OCI-LY7 (cell line): ENCODE measurements around the gene ALDOA. TPM values are rescaled to one million over a fixed set of nuclear protein-coding genes. Genes with fewer than 3 reads are reported as not detected.

Source experiments
- BruUV-seq: library from RNA; stranded (reverse); fragments of 400-500 nt; replicated peaks from 2 replicates; lab custom pipeline; 2021; lab: Mats Ljungman, UMichigan
- CTCF ChIA-PET: fragments of 300-600 bp; sonication (Branson Sonifier 250); formaldehyde crosslinking; loops from one replicate; lab custom pipeline; 2022; ENCODE audit warnings: antibody characterized with exemption; ENCODE audit not compliant: unreplicated experiment; lab: Charles Lee
- POLR2A ChIA-PET: fragments of 300-600 bp; sonication (Branson Sonifier 250); formaldehyde crosslinking; loops from one replicate; lab custom pipeline; 2022; ENCODE audit warnings: antibody characterized with exemption; lab: Charles Lee
- DNase-seq: peaks from one replicate; pipeline ENCODE4 v3.0.0-alpha.2; 2015; ENCODE audit warnings: low spot score
- H2AFZ ChIP-seq: fragments of 200-600 bp; sonication (generic), shearing (Covaris generic); 2 replicates; pipeline ENCODE4 v1.6.1; 2014; ENCODE audit warnings: mild to moderate bottlenecking, antibody characterized with exemption, low read length, moderate library complexity
- H3K27ac ChIP-seq: fragments of 200-600 bp; sonication (generic); 2 replicates; pipeline ENCODE4 v1.5.1; 2014; ENCODE audit warnings: mixed run types, low read depth, mild to moderate bottlenecking, moderate library complexity, low read length, inconsistent platforms; ENCODE audit not compliant: poor library complexity, severe bottlenecking
- H3K36me3 ChIP-seq: fragments of 200-600 bp; sonication (generic); 2 replicates; pipeline ENCODE4 v1.6.1; 2014; ENCODE audit warnings: mild to moderate bottlenecking, antibody characterized with exemption, low read length, moderate library complexity, mixed read lengths; ENCODE audit not compliant: insufficient read depth
- H3K4me1 ChIP-seq: fragments of 200-600 bp; sonication (generic); 2 replicates; pipeline ENCODE4 v1.5.1; 2014; ENCODE audit warnings: mild to moderate bottlenecking, low read length; ENCODE audit not compliant: insufficient read depth, poor library complexity, severe bottlenecking
- H3K4me2 ChIP-seq: fragments of 200-600 bp; sonication (generic); 2 replicates; pipeline ENCODE4 v1.6.1; 2014; ENCODE audit warnings: mild to moderate bottlenecking, low read length
- H3K4me3 ChIP-seq: fragments of 200-600 bp; sonication (generic); 2 replicates; pipeline ENCODE4 v1.5.1; 2014; ENCODE audit warnings: mild to moderate bottlenecking, low read depth, low read length; ENCODE audit not compliant: poor library complexity, severe bottlenecking
- H3K79me2 ChIP-seq: fragments of 200-600 bp; sonication (generic); 2 replicates; pipeline ENCODE4 v1.6.1; 2016; ENCODE audit warnings: low read depth, mild to moderate bottlenecking, low read length, moderate library complexity, mixed read lengths; ENCODE audit not compliant: insufficient read depth
- H3K9me2 ChIP-seq: fragments of 200-600 bp; sonication (generic); 2 replicates; pipeline ENCODE4 v1.6.1; 2016; ENCODE audit warnings: mild to moderate bottlenecking, low read length, mixed read lengths; ENCODE audit not compliant: insufficient read depth
- H3K9me3 ChIP-seq: fragments of 200-600 bp; sonication (generic); 2 replicates; pipeline ENCODE4 v1.6.1; 2014; ENCODE audit warnings: mild to moderate bottlenecking, mixed run types, low read length, mixed read lengths
- H4K20me1 ChIP-seq: fragments of 200-600 bp; sonication (generic); 2 replicates; pipeline ENCODE4 v1.6.1; 2014; ENCODE audit warnings: mild to moderate bottlenecking, antibody characterized with exemption, low read length, moderate library complexity, mixed read lengths; ENCODE audit not compliant: insufficient read depth
- CTCF ChIP-seq: fragments of 200-600 bp; sonication (generic); conservative IDR thresholded peaks from 2 replicates; pipeline ENCODE4 v1.5.1; 2014; ENCODE audit warnings: mild to moderate bottlenecking, antibody characterized with exemption, low read length, moderate library complexity, mixed read lengths
- EZH2phosphoT487 ChIP-seq: fragments of 200-600 bp; sonication (generic); IDR thresholded peaks from 2 replicates; pipeline ENCODE4 v1.6.1; 2018; ENCODE audit warnings: low read depth, borderline replicate concordance, mild to moderate bottlenecking, mixed run types, antibody characterized with exemption, low read length, moderate library complexity, mixed read lengths
- intact Hi-C: fragments of 100-400 bp; cut with micrococcal nuclease; formaldehyde crosslinking; loops from one replicate; pipeline ENCODE4 v1.10.0; 2022; ENCODE audit not compliant: unreplicated experiment
- total RNA-seq, 2 experiments: library from RNA; depleted of rRNA in 1 of 2; stranded (reverse); fragments of >200 nt in 1 of 2; shearing (Covaris generic) in 1 of 2; gene quantifications; 2 replicates each; pipeline ENCODE4 v1.2.3, GENCODE V29; 2014 to 2022

Gene ALDOA
- total RNA-seq, 2 experiments from 2014 or later = 809 to 1,029 TPM

GRCh38 chr16:30054959-30055553 lies 10.5 kb upstream of the ALDOA start:
- DNase-seq = peak; percentile 63

GRCh38 chr16:30060346-30060745 lies 5.2 kb upstream of the ALDOA start:
- Histone ChIP-seq H4K20me1 (no peaks in the 10 kb centered on the region), H3K9me2 (no peaks in the 10 kb centered on the region), H3K9me3 (no peaks in the 10 kb centered on the region), H3K4me2 (no peak overlapping the region), H3K4me1 (peaks cover 11% of the 10 kb centered on the region), H3K36me3 (no peaks in the 10 kb centered on the region), H3K4me3 (no peak overlapping the region), H3K79me2 (peaks cover 7% of the 10 kb centered on the region; the same call in 1 of the 2 replicates), H3K27ac (no peak overlapping the region), H2AFZ (no peak overlapping the region)
- BruUV-seq = no TSS peak
- TF ChIP-seq CTCF (no peak), EZH2phosphoT487 (no peak)
- no peak for DNase-seq
- ChIA-PET POLR2A (no interaction called here), CTCF (no interaction called here)
- intact Hi-C loops = loop anchor here (10.0 kb wide), 1 partner anchor 294 kb away; the partner anchor contains the start of gene CD2BP2

More at GRCh38 chr16:30054959-30055553, 10.5 kb upstream of the ALDOA start:
- H3K27ac ChIP-seq = no peak overlapping the region
- no peaks in the 10 kb centered on the region for H3K79me2 ChIP-seq
- no peaks in the 10 kb centered on the region for H3K36me3 ChIP-seq
- H3K9me2 ChIP-seq = no peaks in the 10 kb centered on the region
- H3K4me1 ChIP-seq = peaks cover 27% of the 10 kb centered on the region
- no peaks in the 10 kb centered on the region for H4K20me1 ChIP-seq
- CTCF ChIA-PET = interaction anchor here (0.5 to 1.6 kb wide), 3 partner anchors 9 to 285 kb away, joined by 3 to 4 read pairs (median 3); partner anchors contain the start of gene TBX6
- no peaks in the 10 kb centered on the region for H3K9me3 ChIP-seq
- H3K4me2 ChIP-seq = peak overlapping the region; percentile 23; the same call in 1 of the 2 replicates
- H3K4me3 ChIP-seq = no peak overlapping the region
- POLR2A ChIA-PET = interaction anchor here (0.6 to 1.0 kb wide), 3 partner anchors 9 to 82 kb away, joined by 3 to 10 read pairs (median 4); partner anchors contain the start of gene TAOK2
- TF ChIP-seq EZH2phosphoT487 (no peak), CTCF (peak; percentile 85)
- BruUV-seq = no TSS peak
- H2AFZ ChIP-seq = no peak overlapping the region
- intact Hi-C loops = no loop called here
